GM19438 (cell line): Measurements from ENCODE around the gene TSPAN10.
"Not testable (repeated sequence)": the region's sequence is repeated elsewhere in the genome, so short reads cannot be mapped to it uniquely, and the experiment has no call there.

Source experiments
- ATAC-seq: cut with Tn5 transposase; IDR thresholded peaks from one replicate; pipeline ENCODE4 v1.9.1; 2021; ENCODE audit warnings: low read depth; ENCODE audit not compliant: unreplicated experiment

The TSPAN10 gene

DNA sequence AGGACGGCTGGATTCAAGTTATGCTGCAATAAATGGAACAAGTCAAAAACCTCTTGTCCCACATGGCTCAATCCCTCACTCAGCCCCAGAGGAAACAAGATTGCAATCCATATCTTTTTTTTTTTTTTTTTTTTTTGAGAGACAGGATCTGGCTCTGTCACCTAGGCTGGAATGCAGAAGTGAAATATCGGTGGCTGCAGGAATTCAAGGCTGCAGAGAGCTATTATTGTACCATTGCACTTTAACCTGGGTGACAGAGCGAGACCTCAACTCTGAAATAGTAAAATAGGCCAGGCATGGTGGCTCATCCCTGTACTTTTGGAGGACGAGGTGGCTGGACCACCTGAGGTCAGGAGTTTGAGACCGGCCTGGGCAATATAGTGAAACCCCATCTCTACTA lies 22.0 kb downstream of the TSPAN10 start:
- ATAC-seq = no peak

DNA sequence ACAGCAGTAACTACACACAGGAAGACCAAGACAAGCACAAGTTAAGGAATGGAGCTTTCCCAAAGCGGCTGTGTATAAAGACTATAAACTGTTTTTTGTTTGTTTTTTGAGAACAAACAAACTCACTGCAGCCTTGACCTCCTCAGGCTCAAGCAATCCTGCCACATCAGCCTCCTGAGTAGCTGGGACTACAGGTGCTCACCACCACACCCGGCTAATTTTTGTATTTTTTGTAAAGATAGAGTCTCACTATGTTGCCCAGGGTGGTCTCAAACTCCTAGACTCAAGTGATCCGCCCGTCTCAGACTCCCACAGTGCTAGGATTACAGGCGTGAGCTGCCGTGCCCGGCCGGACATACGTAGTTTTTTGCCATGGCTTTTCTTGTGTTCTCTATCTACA lies 23.4 kb downstream of the TSPAN10 start:
- ATAC-seq = no peak

DNA sequence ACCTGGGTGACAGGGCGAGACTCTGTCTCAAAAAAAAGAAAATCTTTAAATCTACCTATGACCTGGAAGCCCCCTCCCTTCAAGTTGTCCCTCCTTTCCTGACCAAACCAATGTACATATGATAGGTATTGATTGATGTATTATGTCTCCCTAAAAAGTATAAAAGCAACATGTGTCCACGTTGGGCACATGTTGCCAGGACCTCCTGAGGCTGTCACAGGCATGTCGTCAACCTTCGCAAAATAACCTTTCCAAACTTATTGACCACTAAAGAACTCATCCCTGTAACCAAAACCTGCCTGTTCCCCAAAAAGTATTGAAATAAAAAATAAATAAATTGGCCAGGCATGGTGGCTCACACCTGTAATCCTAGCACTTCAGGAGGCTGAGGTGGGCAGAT lies 25.0 kb downstream of the TSPAN10 start:
- no peak for ATAC-seq

DNA sequence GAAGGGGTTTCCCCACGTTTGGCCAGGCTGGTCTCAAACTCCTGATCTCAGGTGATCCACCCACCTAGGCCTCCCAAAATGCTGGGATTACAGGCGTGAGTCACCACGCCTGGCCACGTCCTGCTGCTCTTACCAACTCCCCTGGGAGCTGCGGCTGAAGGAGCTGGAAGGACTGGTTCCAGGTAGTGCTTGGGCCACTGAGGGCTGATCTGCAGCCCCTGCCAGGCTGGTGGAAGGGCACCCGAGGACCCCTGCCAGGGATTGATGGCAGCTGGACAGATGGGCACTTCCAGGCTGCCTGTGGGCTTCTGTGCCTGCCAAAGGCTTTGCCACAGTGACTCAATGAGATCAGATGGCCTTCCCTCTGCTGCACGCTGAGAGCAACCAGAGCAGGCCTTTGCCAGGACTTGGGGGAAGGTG lies 27.1 kb downstream of the TSPAN10 start:
- no peak for ATAC-seq

DNA sequence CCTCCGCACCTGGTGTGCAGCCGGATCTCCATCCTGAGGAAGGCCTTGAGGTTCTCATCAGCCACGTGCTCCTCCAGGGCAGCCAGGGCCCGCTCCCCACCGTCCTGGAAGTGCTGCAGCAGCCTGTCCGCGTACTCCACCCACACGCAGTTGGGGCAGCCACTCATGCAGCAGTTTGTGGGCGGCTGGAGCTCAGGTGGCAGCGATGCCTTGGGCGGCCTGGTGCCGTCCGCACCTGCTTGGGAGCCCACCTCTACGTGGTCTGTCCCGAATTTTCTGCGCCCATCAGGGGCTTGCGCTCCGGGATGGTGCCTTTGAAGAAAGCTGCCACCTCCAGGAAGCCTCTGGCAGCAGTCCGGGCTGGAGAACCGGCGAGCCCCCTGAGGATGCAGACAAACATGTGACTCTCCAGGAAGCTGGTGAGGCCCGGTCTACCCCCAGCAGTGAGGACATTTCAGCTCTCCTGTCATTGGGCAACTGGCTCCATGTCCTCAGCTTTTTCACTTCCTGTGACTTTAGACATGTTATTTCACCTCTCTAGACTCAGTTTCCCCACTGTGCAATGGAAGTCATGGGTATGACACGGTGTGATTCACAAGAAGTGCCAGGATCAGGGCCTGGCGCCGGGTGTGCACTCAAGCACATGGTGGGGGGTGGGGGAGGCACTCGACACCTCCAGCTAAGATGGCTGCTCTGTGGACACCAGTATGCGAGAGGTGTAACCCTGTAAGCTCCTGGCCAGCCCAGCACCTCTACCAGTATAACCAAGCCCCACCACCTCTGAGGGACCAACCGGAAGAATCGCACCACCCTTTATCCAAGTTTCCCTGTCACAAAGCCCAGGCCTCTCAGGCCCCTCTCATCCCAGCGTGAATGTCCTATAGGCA lies 28.5 kb downstream of the TSPAN10 start:
- peak; percentile 3 for ATAC-seq

DNA sequence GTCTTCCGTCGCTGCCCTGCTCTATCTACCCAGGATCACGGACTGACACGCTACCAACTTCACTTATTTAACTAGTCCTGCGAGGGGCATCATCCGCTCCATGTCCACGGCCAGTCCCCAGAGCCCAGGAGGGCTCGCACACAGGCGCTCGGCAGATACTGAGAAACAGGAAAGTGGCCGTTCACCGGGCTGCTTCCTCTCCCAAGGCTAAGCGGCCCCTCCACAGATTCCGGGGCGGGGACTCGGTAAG lies 29.0 kb downstream of the TSPAN10 start:
- ATAC-seq = no peak

DNA sequence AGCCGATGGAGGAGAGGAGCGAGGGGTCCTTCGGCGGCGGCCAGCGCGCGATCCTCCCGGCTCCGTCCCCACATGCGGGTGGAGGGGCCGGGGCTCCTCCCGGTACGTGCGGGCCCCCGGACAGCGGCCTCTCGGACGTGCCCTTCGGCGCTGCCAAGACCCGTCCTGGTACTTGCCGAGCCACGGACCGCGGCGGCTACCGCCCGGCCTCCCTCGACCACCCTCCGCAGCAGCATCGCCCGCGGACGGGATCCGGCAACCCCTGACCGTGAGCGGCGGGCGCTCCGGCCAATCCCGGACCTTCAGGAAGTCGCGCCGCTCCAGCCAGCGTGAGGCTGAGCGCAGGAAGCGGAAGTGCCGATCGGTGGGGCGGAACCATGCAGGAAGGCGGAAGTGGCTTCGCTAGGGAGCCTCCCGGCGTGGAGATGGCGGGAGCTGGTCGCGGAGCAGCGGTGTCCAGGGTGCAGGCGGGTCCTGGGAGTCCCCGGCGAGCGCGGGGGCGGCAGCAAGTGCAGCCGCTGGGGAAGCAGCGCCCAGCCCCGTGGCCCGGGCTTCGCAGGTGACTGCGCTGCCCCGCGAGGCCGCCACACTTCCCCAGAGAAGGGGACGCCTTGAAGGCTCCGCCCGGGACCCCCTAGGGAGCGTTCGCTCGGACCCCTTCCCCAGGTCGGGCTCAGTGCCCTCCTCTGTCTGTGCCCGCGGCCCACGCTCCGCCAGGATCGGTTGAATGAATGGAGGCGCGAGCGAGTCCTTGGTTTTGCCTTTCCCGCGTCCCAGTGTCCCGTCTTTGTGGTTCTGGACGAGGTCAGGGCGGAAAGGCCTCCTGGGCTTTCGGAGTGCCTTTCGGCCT lies 29.6 kb downstream of the TSPAN10 start, which contains the start of the genes CCDC137 and OXLD1:
Gene CCDC137, plus strand, starts transcription at position 396 of the 850 bp plus-strand sequence. Its CDS starts 30 bp downstream, at position 426.
Gene OXLD1, minus strand, starts transcription at position 264 of the 850 bp plus-strand sequence. Its CDS starts 28 bp downstream, at position 236.
- ATAC-seq = peak; percentile 88

DNA sequence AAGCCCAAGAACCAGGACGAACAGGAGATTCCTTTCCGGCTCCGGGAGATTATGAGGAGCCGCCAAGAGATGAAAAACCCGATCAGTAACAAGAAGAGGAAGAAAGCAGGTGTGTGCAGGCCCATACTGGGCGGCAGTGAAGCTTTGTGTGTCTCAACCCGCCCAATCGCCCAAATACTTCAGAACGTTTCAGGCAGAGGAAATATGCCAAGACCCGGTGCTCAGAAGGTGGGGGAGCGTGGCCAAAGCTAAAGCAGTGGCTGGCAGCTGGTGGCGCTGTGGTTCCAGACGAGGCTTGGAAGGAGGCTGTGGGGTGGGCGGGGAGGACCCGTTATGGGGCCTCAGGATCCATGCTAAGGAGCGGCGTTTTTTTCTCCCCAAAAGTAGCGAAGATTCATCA lies 30.8 kb downstream of the TSPAN10 start:
- no peak for ATAC-seq

DNA sequence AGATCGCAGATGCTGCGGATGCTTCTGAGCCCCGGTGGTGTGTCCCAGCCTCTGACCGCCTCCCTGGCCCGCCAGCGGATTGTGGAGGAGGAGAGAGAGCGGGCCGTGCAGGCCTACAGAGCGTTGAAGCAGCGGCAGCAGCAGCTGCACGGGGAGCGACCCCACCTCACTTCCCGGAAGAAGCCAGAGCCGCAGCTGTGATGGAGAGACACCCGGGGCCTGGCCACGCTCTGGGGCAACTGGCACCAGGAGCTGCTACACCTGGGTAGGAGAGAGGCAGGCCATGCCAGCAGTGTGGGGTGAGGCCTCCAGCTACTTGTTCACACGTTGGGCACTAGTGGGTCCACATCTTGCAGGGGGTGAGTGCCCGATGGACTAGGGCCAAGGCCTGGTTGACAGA lies 35.5 kb downstream of the TSPAN10 start:
- ATAC-seq = no peak

DNA sequence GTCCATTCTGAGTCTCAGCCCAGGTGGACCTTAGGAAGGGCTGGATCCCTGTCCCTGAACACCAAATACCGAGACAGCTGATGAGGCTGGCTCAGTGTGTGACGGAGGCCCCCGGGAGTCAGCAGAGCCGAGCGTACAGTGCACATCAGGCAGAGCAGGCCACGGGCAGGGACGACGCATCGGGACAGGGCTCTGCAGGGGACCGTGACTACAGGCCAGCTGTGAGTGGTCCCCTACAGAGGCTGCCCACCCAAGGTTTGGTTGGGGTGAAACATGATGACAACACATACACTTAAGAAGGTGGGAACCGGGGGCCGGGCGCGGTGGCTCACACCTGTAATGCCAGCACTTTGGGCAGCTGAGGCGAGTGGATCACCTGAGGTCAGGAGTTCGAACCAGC lies 36.0 kb downstream of the TSPAN10 start:
- ATAC-seq = no peak

DNA sequence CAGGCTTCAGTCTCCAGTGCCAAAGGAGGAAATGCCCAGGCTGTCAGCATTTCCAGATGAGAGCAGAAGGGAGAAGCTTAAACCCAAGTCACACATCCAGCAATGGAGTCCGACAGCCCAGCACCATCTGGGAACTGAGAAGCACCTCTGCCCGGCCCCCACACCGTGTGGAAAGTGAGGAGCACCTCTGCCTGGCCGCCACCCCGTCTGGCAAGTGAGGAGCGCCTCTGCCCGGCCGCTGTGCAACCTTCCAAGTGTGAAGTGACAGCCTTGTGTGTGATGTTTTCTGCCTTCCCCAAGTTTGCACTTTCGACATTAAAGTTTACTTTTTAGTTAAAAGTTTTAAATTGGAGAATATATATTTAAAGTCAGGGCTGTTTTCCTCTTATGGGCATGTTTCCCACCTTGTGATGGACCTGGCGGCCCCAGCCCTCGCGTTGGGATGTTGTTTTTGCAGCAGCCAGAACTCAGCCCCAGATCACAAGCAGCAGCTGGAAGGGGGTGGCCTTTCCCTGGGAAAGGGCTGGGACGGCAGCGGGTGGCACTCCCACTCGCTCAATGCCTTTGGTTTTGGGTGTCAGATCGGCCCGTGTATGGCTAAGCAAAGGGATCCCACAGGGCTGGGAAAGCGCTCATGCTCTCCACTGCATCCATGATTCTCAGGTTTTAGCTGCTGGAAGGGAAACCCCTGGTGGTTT lies 36.7 kb downstream of the TSPAN10 start:
- ATAC-seq = no peak

DNA sequence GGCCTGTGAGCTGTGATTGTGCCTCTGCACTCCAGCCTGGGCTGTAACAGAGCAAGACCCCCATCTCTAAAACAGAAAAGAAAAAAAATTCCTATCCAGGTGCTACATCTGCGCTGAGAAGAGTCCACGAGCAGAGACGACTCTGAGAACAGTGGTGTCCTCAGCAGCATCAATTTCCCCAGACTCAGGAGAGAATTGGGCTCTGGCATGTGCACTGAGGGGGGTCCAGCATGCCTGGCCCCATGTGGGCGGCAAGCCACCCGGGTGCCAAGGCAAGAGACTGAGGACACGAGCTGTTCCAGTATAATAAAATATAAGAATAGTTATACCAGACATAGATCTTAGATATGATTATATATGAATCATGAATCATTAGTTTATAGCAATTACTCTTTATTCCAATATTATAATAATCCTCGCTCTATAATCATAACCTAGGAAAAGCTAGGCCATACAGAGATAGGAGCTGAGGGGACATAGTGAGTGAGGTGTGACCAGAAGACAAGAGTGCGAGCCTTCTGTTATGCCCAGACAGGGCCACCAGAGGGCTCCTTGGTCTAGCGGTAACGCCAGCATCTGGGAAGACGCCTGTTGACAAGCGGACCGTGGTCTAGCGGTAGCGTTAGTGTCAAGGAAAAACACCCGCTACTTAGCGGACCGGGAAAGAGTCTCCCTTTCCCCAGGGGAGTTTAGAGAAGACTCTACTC lies 38.7 kb downstream of the TSPAN10 start:
- not testable (repeated sequence) for ATAC-seq

DNA sequence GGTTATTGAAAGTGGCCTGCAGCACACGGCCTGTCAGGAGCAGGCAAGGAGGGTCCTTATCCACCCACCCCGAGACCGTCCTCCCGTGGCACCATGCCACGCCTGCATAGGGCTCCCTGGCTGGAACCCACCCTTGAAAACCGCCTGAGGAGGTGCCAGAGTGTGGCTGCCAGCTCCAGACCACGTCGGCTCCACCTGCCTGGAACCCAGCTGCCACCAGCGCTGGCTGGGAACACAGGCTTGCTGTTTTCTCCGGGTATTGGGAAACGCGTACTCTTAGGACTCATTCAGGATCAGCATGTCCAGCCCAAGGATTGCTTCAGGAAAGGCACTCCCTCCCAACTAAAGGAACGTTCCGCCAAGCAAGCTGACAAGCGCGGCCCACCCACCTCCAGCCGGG lies 39.9 kb downstream of the TSPAN10 start:
- no peak for ATAC-seq

DNA sequence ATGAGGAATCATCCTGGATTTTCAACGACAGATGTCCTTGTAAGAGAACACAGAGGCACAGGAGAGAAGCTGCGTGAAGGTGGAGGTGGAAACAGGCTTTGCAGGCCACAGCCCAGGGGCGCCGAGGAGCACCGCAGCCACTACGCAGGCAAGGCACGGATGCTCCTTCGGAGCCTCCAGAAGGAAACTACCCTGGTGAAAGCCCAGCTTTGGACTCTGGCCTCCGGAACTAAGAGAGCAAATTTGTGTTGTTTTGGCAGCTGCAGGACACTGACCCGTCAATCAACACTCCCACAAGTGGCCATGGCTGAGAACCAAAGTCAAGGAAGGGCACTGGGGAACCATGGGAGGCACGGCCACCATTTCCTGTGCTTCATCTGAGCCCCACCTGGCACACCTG lies 43.2 kb downstream of the TSPAN10 start:
- no peak for ATAC-seq

DNA sequence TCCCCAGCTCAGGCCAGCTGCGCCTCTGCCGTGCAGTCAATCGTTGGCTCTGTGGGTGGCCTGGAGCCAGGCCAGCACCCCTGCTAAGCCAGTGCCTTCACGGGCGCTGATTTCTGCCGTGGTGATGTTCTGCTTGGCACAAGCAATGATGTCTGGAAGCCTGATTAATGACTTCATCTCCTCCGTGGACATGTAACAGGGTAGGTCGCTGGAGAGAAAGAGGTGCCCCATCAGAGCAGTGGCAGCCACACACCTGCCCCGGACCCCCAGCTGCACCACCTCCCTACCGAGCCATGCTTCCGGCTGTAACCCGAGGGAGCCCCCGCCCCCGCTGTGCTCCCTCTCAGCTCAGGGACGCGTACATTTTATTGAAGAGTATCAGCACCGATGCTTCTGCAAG lies 44.7 kb downstream of the TSPAN10 start:
- no peak for ATAC-seq

DNA sequence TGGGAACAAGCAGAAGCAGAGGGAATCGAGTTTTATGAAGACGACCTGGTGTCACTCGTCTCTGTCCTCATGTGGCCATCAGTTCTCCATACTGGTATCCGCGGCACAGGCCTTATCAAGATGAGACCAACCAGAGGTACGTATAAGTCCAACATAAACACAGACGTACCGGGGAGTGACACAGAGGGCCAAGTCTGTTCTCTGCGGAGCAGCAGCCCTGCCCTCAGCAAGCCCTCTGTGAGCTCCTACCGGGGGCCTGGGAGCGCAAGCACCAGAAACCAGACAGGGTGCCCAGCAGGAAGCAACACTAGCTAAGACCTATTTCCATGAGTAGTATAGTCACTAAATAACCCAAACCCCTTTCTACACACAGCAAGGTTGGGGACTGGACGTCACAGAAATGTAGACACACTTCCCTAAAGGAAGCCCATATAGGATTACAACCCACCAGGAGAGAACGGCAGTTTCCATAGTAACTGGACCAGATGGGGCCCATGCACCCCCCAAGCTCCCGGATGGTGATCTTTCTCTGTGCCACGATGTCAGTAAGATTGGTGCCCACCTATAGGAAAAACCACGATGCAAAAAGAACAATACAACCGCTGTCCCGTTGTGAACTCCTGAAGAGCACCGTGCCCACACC lies 45.7 kb downstream of the TSPAN10 start:
- ATAC-seq = no peak

DNA sequence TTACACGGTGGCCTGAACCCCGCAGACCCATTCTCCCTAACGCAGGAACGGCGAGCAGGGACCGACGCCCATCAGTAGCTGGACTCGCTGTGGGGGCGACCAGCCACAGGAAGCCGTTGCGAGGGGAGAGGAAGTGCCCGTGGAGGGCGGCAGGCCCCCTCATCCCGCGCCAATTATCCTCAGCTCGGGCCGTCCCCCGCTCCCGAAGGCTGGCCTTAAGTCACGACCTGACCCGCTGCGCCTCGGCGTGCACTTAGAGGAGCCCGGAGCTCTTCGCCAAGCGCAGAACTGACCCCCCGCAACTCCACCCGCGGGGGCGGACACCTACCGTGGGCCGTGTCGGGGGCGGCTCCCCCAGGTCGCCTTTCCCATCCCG lies 46.2 kb downstream of the TSPAN10 start:
- peak; percentile 7 for ATAC-seq

DNA sequence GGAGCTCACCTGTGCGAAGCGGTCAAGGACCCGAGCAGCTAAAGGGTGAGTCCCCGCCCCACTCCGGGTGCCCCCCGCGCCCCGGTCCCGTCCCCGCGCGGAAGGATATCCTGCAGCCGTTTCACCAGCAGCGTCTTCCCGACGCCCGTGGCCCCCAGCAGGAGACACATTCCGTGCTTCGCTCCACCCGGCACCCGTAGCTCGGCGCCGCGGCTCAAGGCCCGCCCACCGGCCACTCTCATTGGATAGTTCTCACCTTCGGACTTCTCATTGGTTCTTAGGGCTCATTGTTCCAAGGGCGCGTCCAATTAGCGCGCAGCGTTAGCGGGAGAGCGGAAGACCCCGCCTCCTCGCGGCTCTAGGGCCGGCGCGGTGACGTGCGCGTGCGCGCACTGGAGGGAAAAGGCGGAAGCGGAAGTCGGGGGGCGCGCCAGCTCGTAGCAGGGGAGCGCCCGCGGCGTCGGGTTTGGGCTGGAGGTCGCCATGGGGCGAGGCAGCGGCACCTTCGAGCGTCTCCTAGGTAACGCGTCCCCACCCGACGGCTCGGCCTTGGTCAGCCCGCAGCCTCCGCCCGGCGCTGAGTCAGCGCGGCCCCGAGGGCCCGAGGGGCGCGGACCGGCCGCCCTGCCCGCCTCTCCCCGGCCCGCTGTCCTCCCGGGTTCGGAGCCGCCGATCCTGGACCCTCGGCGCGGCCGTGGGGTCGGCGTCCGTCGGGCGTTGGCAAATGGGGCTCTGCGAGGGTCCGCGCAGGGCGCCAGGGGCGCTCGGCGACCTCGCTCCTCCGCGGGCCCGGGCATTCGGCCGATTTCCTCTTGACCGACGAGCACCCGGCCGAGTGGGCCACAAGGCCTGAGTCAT lies 46.8 kb downstream of the TSPAN10 start, which contains the start of the genes ARL16 and HGS:
Gene ARL16, minus strand, starts transcription at position 214 of the 858 bp plus-strand sequence. Its CDS starts 44 bp downstream, at position 170.
Gene HGS, plus strand, starts transcription at position 428 of the 858 bp plus-strand sequence. Its CDS starts 56 bp downstream, at position 484.
- ATAC-seq = peak; percentile 95

DNA sequence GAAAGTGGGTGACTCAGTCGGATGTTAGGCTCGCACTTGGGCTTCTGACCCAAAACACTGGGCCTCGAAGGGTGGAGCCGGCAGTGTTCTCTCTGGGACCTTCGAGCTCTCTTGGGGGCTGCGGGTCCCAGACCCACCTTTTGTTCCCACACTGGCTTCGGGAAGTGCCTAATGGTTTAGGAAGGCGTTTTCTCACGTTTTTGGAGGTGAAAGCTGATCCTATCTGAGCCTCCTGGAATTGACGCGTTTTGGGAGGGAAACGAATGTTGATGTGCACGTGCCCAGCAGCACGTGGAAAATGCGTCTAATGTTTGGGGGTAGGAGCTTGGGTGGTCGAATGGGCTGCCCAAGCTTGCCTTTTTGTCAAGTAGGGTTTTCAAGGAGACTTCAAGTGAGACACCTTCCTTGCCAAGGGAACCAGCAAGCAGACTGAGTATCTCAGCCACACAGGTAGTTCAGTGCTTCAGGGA lies 47.5 kb downstream of the TSPAN10 start:
- no peak for ATAC-seq
